DMS79 (cell line): Measurements from ENCODE around the gene BCAP31.

Source experiments
- DNase-seq: peaks from one replicate; lab custom pipeline; 2025; lab: John Stamatoyannopoulos, UW

Gene BCAP31

GRCh38 chrX:153724252-153725038, at the start of gene BCAP31, which contains the start of gene ABCD1:
Gene BCAP31, minus strand, starts transcription at chrX:153724387. Its CDS starts 1,143 bp downstream, at chrX:153723244.
Gene ABCD1, plus strand, starts transcription at chrX:153724856. Its CDS starts 411 bp downstream, at chrX:153725267.
- peak; percentile 47 for DNase-seq

DNA sequence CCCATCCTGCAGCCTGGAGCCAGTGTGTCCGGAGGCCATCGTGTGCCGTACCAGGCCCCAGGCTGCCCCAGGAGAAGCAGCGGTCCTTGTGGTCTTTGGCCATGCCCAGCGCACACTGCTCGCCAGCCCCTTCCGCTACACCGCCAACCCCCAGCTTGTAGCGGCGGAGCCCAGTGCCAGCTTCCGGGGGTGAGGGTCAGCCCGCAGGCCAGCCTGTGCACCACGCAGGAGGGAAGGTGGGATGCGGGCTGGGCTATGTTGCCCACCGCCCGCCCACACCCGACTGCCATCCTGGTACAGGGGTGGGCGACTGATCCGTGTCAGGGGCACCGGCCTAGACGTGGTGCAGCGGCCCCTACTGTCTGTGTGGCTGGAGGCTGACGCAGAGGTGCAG, 49.0 kb upstream of the BCAP31 start:
- no peak for DNase-seq

DNA sequence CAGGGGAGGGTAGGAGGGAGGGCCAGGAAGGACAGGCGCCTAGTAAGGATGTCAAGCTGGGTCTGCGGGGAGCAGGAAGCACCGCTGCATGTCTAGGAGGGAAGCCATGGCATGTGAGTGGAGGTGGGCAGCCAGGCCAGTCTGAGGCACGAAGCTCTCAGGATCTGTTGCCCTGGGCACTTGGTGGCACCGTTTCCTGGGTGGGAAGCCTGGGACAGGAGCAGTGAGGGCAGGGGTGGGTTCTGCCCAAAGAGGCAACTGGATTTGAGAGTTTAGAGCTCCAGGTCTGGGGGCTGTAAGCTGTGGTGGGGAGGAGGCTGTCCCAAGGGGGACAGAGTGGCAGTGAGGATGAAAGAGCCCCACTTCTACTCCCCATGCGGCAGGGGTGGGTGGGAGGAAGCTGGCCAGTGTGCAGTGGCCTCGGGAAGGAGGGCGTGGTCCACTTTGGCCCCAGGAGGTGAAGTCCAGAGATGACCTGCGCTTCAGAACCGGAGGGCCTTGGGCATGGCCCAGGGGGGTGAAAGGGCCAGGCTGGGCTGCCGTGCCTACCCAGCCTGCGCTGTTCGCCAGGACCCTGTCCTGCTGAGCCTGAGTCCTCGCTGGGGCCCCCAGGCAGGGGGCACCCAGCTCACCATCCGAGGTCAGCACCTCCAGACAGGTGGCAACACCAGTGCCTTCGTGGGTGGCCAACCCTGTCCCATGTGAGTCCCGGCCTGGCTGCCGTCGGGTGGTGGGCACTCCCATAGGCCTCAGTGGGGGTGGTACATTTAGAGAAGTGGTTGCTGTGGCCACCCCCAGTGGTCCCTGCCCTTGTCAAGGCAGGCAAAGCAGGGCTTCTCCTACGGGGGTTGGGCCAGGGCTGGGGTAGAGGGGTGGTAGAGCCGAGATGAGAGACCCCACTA, 48.4 kb upstream of the BCAP31 start:
- no peak for DNase-seq

DNA sequence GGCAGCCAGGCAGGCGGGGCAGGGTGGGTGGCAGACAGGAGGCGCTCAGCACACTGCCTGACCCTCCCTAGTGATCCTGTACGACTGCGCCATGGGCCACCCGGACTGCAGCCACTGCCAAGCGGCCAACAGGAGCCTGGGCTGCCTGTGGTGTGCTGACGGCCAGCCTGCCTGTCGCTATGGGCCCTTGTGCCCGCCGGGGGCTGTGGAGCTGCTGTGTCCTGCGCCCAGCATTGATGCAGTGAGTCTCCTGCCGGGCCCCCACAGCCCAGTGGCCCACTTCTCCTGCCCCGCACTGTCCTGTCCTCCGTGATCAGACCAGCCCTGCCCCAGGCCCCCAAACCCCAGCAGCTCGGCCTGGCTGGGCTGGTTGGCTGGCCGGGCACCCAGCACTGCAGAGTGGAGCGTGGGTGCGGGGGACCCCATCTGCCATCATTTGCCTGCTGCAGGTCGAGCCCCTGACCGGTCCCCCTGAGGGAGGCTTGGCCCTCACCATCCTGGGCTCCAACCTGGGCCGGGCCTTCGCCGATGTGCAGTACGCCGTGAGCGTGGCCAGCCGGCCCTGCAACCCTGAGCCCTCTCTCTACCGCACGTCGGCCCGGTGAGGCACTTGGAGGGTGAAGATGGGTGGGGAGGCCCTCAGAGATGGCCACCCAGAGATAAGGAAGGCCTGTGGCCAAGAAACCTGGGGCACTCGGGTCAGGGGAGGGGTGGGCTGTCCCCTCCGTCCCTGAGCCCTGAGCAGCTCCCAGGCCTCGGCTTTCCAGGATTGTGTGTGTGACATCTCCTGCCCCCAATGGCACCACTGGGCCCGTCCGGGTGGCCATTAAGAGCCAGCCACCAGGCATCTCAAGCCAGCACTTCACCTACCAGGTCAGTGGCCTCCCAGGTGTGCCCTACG, 47.5 kb upstream of the BCAP31 start:
- no peak for DNase-seq

- no peak for DNase-seq
These were observed 46.6 kb upstream of the BCAP31 start for GRCh38 chrX:153770601-153771414.

GRCh38 chrX:153769865-153770600, 45.8 kb upstream of the BCAP31 start:
- no peak for DNase-seq

- no peak for DNase-seq
These were observed 45.1 kb upstream of the BCAP31 start for GRCh38 chrX:153769158-153769864.

DNA sequence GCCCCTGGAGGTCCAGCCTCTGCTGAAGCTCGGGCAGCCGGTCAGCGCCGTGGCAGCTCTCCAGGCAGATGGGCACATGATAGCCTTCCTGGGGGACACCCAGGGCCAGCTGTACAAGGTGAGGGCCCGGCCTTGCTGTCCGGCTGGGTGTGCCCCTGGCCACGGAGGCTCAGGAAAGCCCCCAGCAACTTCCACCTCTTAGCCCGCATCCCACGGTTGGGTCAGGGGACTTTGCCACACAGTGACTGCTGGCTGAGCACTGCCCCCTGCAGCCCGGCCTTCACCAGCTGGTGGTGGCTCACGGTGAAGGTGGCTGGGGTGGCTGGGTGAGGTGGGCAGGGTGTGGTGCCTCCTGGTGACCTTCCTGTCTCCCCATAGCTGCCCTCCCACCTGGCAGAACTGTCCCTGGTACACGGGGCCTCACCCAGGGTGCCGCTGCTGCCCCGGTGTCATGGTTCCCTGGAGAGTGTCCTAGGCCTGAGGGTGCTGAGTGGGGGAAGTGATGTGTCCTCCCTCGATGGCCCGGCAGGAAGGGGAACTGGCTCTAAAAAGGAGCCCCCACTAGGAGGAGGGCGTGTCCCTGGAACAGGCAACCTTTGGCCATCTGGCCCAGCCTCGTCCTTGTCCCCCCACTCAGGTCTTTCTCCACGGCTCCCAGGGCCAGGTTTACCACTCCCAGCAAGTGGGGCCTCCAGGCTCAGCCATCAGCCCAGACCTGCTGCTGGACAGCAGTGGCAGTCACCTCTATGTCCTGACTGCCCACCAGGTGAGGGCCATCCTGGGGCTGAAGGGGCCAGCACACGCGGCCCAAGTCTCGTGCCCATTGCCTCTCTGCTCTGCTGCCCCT, 44.3 kb upstream of the BCAP31 start:
- no peak for DNase-seq

GRCh38 chrX:153767674-153768055, 43.5 kb upstream of the BCAP31 start:
- DNase-seq: no peak

DNA sequence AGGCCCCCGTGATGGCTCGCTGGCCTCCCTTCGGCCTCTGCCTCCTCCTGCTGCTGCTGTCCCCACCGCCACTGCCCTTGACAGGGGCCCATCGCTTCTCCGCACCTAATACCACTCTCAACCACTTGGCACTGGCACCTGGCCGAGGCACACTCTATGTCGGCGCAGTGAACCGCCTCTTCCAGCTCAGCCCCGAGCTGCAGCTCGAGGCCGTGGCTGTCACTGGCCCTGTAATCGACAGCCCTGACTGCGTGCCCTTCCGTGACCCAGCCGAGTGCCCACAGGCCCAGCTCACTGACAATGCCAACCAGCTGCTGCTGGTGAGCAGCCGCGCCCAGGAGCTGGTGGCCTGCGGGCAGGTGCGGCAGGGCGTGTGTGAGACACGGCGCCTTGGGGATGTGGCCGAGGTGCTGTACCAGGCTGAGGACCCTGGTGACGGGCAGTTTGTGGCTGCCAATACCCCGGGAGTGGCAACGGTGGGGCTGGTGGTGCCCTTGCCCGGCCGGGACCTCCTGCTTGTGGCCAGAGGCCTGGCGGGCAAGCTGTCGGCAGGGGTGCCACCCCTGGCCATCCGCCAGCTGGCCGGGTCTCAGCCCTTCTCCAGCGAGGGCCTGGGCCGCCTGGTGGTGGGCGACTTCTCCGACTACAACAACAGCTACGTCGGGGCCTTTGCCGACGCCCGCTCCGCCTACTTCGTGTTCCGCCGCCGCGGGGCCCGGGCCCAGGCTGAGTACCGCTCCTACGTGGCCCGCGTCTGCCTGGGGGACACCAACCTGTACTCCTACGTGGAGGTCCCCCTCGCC, 42.9 kb upstream of the BCAP31 start:
- no peak for DNase-seq

- no peak for DNase-seq
These were observed 42.1 kb upstream of the BCAP31 start for GRCh38 chrX:153766098-153766817.

DNA sequence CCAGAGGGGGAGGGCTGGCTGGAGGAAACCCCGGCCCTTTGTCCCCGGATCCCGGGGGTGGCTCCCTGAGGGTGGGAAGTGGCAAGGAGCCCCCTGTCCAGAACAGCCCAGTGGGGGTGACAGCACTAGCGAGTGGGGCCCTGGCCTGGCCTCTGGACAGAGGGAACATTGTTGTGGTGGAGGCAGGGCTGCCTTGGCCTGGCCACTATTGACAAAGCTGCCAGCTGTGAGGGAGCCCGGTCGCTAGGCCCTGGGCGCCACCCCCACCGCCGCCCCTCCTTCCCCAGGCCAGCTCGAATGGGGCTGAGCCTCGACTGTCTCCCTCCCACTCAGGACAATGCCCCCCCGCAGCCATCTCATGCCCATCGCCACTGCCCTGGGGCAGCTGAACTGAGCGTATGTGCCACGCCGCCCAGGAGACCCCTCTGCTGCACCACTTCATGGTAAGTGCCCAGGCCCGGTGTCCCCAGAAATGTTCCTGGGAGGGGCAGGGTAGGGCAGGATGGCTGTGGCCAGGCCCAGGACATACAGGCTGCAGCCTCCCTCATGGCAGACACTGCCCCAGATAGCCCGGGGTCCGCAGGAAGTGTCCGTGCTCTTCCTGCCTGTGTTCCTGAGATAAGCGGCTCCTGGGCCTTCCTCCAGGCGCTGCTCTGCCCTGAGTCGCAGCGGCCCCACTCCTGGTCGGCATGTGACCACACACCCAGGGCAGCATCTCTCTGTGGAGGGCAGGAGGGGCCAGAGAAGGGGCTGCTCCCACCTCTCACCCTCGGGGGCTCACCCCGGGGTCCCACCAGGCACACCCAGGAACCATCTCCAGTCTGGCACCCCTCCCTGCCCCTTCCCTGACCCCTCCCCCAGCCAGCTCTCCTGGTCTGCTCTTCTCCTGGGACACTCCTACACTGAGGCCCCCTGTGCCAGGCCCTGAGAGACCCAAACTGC, 41.2 kb upstream of the BCAP31 start:
- DNase-seq: no peak

DNA sequence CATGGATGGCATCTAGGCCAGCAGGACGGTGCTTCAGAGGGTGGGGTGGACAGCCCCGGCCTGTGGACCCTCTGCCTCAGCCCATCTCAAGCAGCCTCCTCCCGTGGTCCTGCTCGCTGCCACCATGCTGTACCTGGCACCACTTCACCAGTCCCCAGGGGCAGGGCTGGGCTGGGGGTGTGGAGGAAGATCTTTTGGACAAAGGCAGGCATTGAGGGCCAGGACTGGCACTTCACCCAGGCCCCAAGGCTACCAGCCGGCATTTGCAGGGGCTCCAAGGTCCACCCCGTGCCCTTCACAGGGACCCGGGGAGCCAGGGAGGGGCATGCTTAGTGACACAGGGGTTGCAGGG, 40.6 kb upstream of the BCAP31 start:
- no peak for DNase-seq

GRCh38 chrX:153763989-153764755, 40.0 kb upstream of the BCAP31 start, which contains the start of gene PLXNB3:
Gene PLXNB3, plus strand, starts transcription at chrX:153764249. Its CDS starts 1,287 bp downstream, at chrX:153765536.
- peak; percentile 72 for DNase-seq

GRCh38 chrX:153763298-153763932, 39.2 kb upstream of the BCAP31 start:
- no peak for DNase-seq
